Measurements from ENCODE around the gene RIC1.

The RIC1 gene

GRCh38 chr9:5587024-5587423 is 41.9 kb upstream of the RIC1 start:
- POLR2A ChIA-PET = no interaction called here
- TF ChIP-seq ARNT (IDR thresholded peaks at IDR 0.05) (no peak), PKNOX1 (IDR thresholded peaks at IDR 0.05) (no peak), TARDBP (IDR thresholded peaks at IDR 0.05) (no peak), FOXK2 (IDR thresholded peaks at IDR 0.05) (no peak), FOXM1 (IDR thresholded peaks at IDR 0.05; ENCODE audit: borderline replicate concordance) (no peak), FOXA1 (IDR thresholded peaks at IDR 0.05) (no peak), L3MBTL2 (conservative IDR thresholded peaks at IDR 0.05) (no peak), BHLHE40 (IDR thresholded peaks at IDR 0.05; ENCODE audit: borderline replicate concordance) (no peak), SP1 (IDR thresholded peaks at IDR 0.05) (no peak), LEF1 (IDR thresholded peaks at IDR 0.05; ENCODE audit: borderline replicate concordance) (no peak), HDGF (IDR thresholded peaks at IDR 0.05; ENCODE audit: borderline replicate concordance) (no peak), ELF4 (IDR thresholded peaks at IDR 0.05) (no peak), CTBP1 (IDR thresholded peaks at IDR 0.05; ENCODE audit: borderline replicate concordance) (no peak), NFRKB (IDR thresholded peaks at IDR 0.05) (no peak), SUZ12 (IDR thresholded peaks at IDR 0.05) (no peak), ZNF384 (IDR thresholded peaks at IDR 0.05) (no peak)
- CTCF ChIA-PET = no interaction called here
- no peak for DNase-seq (ENCODE audit: extremely low spot score)

DNA sequence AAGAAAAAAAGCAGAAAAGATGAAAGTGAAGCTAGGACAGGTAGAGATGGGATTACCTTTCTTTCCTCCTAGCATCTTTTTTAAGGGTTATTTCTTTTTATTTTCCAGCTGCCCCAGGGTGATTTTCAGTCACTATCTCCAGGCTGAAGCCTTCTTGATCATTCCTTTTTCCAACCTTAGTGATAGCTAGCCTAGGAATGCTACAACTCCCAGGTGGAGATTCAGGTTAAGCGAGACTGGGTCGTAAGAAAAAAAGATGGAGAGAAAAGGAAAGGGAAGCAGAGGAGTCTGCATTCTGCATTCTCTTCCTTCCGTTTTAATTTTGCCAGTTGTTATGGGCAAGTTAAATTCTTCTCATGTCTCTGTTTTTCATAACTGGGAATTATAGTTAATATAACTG is 36.7 kb upstream of the RIC1 start:
- ChIA-PET POLR2A (no interaction called here), CTCF (interaction anchor here (1.2 kb wide), 1 partner anchor 9 kb away, joined by 4 read pairs; no protein-coding TSS in a partner anchor)
- no peak for DNase-seq (ENCODE audit: extremely low spot score)

DNA sequence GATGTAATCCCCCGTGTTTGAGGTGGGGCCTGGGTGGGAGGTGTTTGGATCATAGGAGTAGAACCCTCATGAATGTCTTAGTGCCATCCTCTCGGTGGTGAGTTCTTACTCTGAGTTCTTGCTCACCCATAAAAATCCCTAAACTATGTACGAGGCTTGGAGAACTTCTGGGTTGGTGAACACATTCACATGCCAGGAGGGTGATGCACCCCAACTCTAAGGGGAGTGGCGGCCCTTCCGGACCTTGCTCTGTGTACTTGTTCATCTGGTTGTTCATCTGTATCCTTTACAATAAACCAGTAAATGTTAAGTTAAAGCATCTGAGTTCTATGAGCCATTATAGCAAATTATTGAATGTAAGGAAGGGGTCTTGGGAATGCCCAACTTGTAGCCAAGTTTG is 36.0 kb upstream of the RIC1 start:
- no peak for DNase-seq (ENCODE audit: extremely low spot score)
- POLR2A ChIA-PET = no interaction called here
- TF ChIP-seq L3MBTL2 (conservative IDR thresholded peaks at IDR 0.05) = no peak
- TF ChIP-seq ZNF384 (IDR thresholded peaks at IDR 0.05) = no peak
- no peak for TF ChIP-seq HDGF (IDR thresholded peaks at IDR 0.05; ENCODE audit: borderline replicate concordance)
- no peak for TF ChIP-seq SP1 (IDR thresholded peaks at IDR 0.05)
- no peak for TF ChIP-seq FOXK2 (IDR thresholded peaks at IDR 0.05)
- TF ChIP-seq TARDBP (IDR thresholded peaks at IDR 0.05) = no peak
- TF ChIP-seq PKNOX1 (IDR thresholded peaks at IDR 0.05) = no peak
- TF ChIP-seq LEF1 (IDR thresholded peaks at IDR 0.05; ENCODE audit: borderline replicate concordance) = no peak
- TF ChIP-seq SUZ12 (IDR thresholded peaks at IDR 0.05) = no peak
- TF ChIP-seq FOXA1 (IDR thresholded peaks at IDR 0.05) = no peak
- TF ChIP-seq ELF4 (IDR thresholded peaks at IDR 0.05) = no peak
- no peak for TF ChIP-seq BHLHE40 (IDR thresholded peaks at IDR 0.05; ENCODE audit: borderline replicate concordance)
- TF ChIP-seq ARNT (IDR thresholded peaks at IDR 0.05) = no peak
- TF ChIP-seq CTBP1 (IDR thresholded peaks at IDR 0.05; ENCODE audit: borderline replicate concordance) = no peak
- TF ChIP-seq NFRKB (IDR thresholded peaks at IDR 0.05) = no peak
- CTCF ChIA-PET = no interaction called here

More for the DNA sequence above, 36.7 kb upstream of the RIC1 start:
- TF ChIP-seq ELF4 (IDR thresholded peaks at IDR 0.05) = no peak
- TF ChIP-seq FOXM1 (IDR thresholded peaks at IDR 0.05; ENCODE audit: borderline replicate concordance) = no peak
- no peak for TF ChIP-seq FOXK2 (IDR thresholded peaks at IDR 0.05)
- no peak for TF ChIP-seq L3MBTL2 (conservative IDR thresholded peaks at IDR 0.05)
- TF ChIP-seq ZNF384 (IDR thresholded peaks at IDR 0.05) = no peak
- TF ChIP-seq ARNT (IDR thresholded peaks at IDR 0.05) = no peak
- TF ChIP-seq LEF1 (IDR thresholded peaks at IDR 0.05; ENCODE audit: borderline replicate concordance) = no peak
- no peak for TF ChIP-seq CTBP1 (IDR thresholded peaks at IDR 0.05; ENCODE audit: borderline replicate concordance)
- no peak for TF ChIP-seq TARDBP (IDR thresholded peaks at IDR 0.05)
- TF ChIP-seq PKNOX1 (IDR thresholded peaks at IDR 0.05) = no peak
- TF ChIP-seq NFRKB (IDR thresholded peaks at IDR 0.05) = no peak
- TF ChIP-seq SUZ12 (IDR thresholded peaks at IDR 0.05) = no peak
- no peak for TF ChIP-seq SP1 (IDR thresholded peaks at IDR 0.05)

DNA sequence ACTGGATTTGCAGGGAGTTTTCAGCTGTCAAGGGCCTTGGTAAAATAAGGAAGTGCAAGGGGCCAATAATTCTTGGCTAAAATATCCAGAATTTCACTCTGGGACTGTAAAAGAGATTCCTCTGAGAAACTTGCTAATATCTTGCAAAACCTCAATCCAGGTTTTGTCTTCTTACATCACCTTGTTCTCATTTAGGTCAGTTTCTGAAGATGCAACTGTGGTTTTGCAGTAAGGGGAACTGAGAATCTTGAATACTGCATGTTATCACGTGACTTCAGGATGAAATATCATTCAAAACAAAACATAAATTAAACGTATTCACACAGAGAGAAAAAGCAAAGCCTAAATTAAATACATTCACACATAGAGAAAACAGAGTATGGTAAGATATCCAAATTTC is 35.0 kb upstream of the RIC1 start:
- TF ChIP-seq BHLHE40 (IDR thresholded peaks at IDR 0.05; ENCODE audit: borderline replicate concordance) = no peak
- POLR2A ChIA-PET = no interaction called here
- CTCF ChIA-PET = no interaction called here
- DNase-seq (ENCODE audit: extremely low spot score) = no peak

- TF ChIP-seq LEF1 (IDR thresholded peaks at IDR 0.05; ENCODE audit: borderline replicate concordance) = no peak
- TF ChIP-seq BHLHE40 (IDR thresholded peaks at IDR 0.05; ENCODE audit: borderline replicate concordance) = no peak
- no peak for TF ChIP-seq CTBP1 (IDR thresholded peaks at IDR 0.05; ENCODE audit: borderline replicate concordance)
- no peak for TF ChIP-seq PKNOX1 (IDR thresholded peaks at IDR 0.05)
- no peak for TF ChIP-seq ARNT (IDR thresholded peaks at IDR 0.05)
- no peak for DNase-seq (ENCODE audit: extremely low spot score)
- CTCF ChIA-PET = no interaction called here
- POLR2A ChIA-PET = no interaction called here
Observed at GRCh38 chr9:5596173-5596572, 32.7 kb upstream of the RIC1 start.

Data from HEK293T (cell line).